HepG2 (cell line): ENCODE measurements around the gene FRMD8. TPM values are rescaled to one million over a fixed set of nuclear protein-coding genes. Genes with fewer than 3 reads are reported as not detected.
A peak's percentile ranks its signal among the peaks of the same experiment; 100 is the strongest.

ENCODE experiments used
- ARID3A ChIP-seq: IDR thresholded peaks from 2 replicates; pipeline ENCODE4 v1.6.1; 2012; ENCODE audit warnings: low read depth, low read length, improper control_type of control experiment
- ARNT ChIP-seq: fragments of 450-650 bp; IDR thresholded peaks from 2 replicates; pipeline ENCODE4 v1.6.1; 2017
- ATF7-NPFF ChIP-seq: sonication (generic); formaldehyde crosslinking; IDR thresholded peaks from 2 replicates; pipeline ENCODE4 v1.8.1; 2023; ENCODE audit warnings: mild to moderate bottlenecking, low read depth, missing genetic modification reagents, moderate library complexity
- FOXJ3 ChIP-seq: sonication (generic); formaldehyde crosslinking; IDR thresholded peaks from 2 replicates; pipeline ENCODE4 v1.4.0; 2020; ENCODE audit warnings: missing genetic modification reagents, mild to moderate bottlenecking, borderline replicate concordance
- FOXK2 ChIP-seq: fragments of 450-650 bp; IDR thresholded peaks from 2 replicates; pipeline ENCODE4 v1.6.1; 2016
- GLMP ChIP-seq: sonication (generic); formaldehyde crosslinking; IDR thresholded peaks from 2 replicates; pipeline ENCODE4 v1.9.0; 2021; ENCODE audit warnings: missing genetic modification reagents, mild to moderate bottlenecking, borderline replicate concordance
- NFIB ChIP-seq: sonication (generic); formaldehyde crosslinking; IDR thresholded peaks from 2 replicates; pipeline ENCODE4 v1.9.0; 2021; ENCODE audit warnings: missing genetic modification reagents, mild to moderate bottlenecking, borderline replicate concordance
- PBX2 ChIP-seq: IDR thresholded peaks from 2 replicates; pipeline ENCODE4 v1.6.1; 2016; ENCODE audit warnings: control low read depth
- PCBP1 ChIP-seq: fragments of 200-400 bp; formaldehyde crosslinking; IDR thresholded peaks from 2 replicates; pipeline ENCODE4 v1.6.1; 2017; ENCODE audit warnings: mild to moderate bottlenecking, low read depth, low read length, borderline replicate concordance
- SMAD1 ChIP-seq: sonication (generic); formaldehyde crosslinking; IDR thresholded peaks from 2 replicates; pipeline ENCODE4 v1.4.0; 2020; ENCODE audit warnings: missing genetic modification reagents, low read depth, mild to moderate bottlenecking, borderline replicate concordance
- STAG1 ChIP-seq: sonication (generic); formaldehyde crosslinking; IDR thresholded peaks from 2 replicates; pipeline ENCODE4 v1.4.0; 2020; ENCODE audit warnings: missing genetic modification reagents
- ZFP62 ChIP-seq: sonication (generic); formaldehyde crosslinking; IDR thresholded peaks from 2 replicates; pipeline ENCODE4 v1.4.0; 2020; ENCODE audit warnings: missing genetic modification reagents
- ZKSCAN1 ChIP-seq: fragments of 150-350 bp; IDR thresholded peaks from 2 replicates; pipeline ENCODE4 v1.6.1; 2014; ENCODE audit warnings: low read length
- ZNF142 ChIP-seq: sonication (generic); formaldehyde crosslinking; IDR thresholded peaks from 2 replicates; pipeline ENCODE4 v1.4.0; 2020; ENCODE audit warnings: missing genetic modification reagents
- ZNF264 ChIP-seq: sonication (generic); formaldehyde crosslinking; IDR thresholded peaks from 2 replicates; pipeline ENCODE4 v1.4.0; 2020; ENCODE audit warnings: missing genetic modification reagents
- ZNF317 ChIP-seq: sonication (generic); formaldehyde crosslinking; IDR thresholded peaks from 2 replicates; pipeline ENCODE4 v1.5.0; 2020; ENCODE audit warnings: mild to moderate bottlenecking, missing genetic modification reagents
- ZNF460 ChIP-seq: sonication (generic); formaldehyde crosslinking; IDR thresholded peaks from 2 replicates; pipeline ENCODE4 v1.5.1; 2020; ENCODE audit warnings: missing genetic modification reagents, mild to moderate bottlenecking, borderline replicate concordance
- ZNF556 ChIP-seq: sonication (generic); formaldehyde crosslinking; IDR thresholded peaks from 2 replicates; pipeline ENCODE4 v1.4.0; 2020; ENCODE audit warnings: mild to moderate bottlenecking, missing genetic modification reagents, borderline replicate concordance
- ZSCAN21 ChIP-seq: sonication (generic); formaldehyde crosslinking; IDR thresholded peaks from 2 replicates; pipeline ENCODE4 v1.8.0; 2022; ENCODE audit warnings: mild to moderate bottlenecking, missing genetic modification reagents, moderate library complexity, borderline replicate concordance
- polyA plus RNA-seq, 8 experiments: library from polyadenylated mRNA; depleted of rRNA in 3 of 8; stranded (reverse) in 7 of 8; unstranded in 1 of 8; fragments of >200 nt; fragmentation: Illumina TruSeq in 4 of 8; extraction: Trizol in 4 of 8; gene quantifications; 2 replicates each; pipeline versions ENCODE4 v1.2.1 to v1.2.3, GENCODE V29; 2011 to 2016; ENCODE audit warnings: low read depth in 4 of 8, missing spikeins in 1 of 8, mixed read lengths in 1 of 8; ENCODE audit not compliant: insufficient read depth in 1 of 8
- total RNA-seq, 5 experiments: library from RNA; depleted of rRNA; stranded (reverse); fragments of >200 nt; fragmentation: Illumina TruSeq; extraction: Trizol; gene quantifications; 2 replicates each; pipeline ENCODE4 v1.2.3, GENCODE V29; 2016; ENCODE audit warnings: low read depth in 1 of 5

Gene FRMD8
- total and polyA plus RNA-seq, 2 of the 13 experiments (the other 11 are each of a cell fraction or from before 2014, with no cell fraction given), result 5.8 to 20.6 TPM

- peak; percentile 26; the same call in 1 of the 2 replicates for TF ChIP-seq SMAD1 (CRISPR knock-in tag)
- TF ChIP-seq FOXK2, result no peak
- TF ChIP-seq PCBP1, result no peak
- no peak for TF ChIP-seq PBX2 (CRISPR knock-in tag)
- no peak; the same call in 1 of the 2 replicates for TF ChIP-seq ATF7-NPFF (CRISPR knock-in tag)
- no peak for TF ChIP-seq ZNF460 (CRISPR knock-in tag)
- no peak for TF ChIP-seq ARNT
- no peak for TF ChIP-seq GLMP (CRISPR knock-in tag)
- no peak for TF ChIP-seq NFIB
- peak; percentile 3; the same call in 1 of the 2 replicates for TF ChIP-seq FOXJ3 (CRISPR knock-in tag)
- no peak for TF ChIP-seq ZSCAN21 (CRISPR knock-in tag)
- no peak for TF ChIP-seq STAG1 (CRISPR knock-in tag)
- TF ChIP-seq ZNF142 (CRISPR knock-in tag), result no peak
- no peak for TF ChIP-seq ZFP62 (CRISPR knock-in tag)
- TF ChIP-seq ZKSCAN1, result no peak
- TF ChIP-seq ZNF264 (CRISPR knock-in tag), result no peak
- TF ChIP-seq ARID3A, result no peak
- TF ChIP-seq ZNF556 (CRISPR knock-in tag), result no peak
- 0 out of 2 replicates have a peak, but pooled peaks have one; percentile 35 for TF ChIP-seq ZNF317
Measured at GRCh38 chr11:65415499-65416340, 29.3 kb downstream of the FRMD8 start (continued).
